ENCODE results near the gene AMOTL2. TPM values are rescaled to one million over a fixed set of nuclear protein-coding genes. Genes with fewer than 3 reads are reported as not detected.

The AMOTL2 gene
- total and polyA plus RNA-seq, 9 of the 15 experiments (the other 6 are each of a cell fraction or from before 2014, with no cell fraction given), result 0.12 to 0.31 TPM; not detected in 7

DNA sequence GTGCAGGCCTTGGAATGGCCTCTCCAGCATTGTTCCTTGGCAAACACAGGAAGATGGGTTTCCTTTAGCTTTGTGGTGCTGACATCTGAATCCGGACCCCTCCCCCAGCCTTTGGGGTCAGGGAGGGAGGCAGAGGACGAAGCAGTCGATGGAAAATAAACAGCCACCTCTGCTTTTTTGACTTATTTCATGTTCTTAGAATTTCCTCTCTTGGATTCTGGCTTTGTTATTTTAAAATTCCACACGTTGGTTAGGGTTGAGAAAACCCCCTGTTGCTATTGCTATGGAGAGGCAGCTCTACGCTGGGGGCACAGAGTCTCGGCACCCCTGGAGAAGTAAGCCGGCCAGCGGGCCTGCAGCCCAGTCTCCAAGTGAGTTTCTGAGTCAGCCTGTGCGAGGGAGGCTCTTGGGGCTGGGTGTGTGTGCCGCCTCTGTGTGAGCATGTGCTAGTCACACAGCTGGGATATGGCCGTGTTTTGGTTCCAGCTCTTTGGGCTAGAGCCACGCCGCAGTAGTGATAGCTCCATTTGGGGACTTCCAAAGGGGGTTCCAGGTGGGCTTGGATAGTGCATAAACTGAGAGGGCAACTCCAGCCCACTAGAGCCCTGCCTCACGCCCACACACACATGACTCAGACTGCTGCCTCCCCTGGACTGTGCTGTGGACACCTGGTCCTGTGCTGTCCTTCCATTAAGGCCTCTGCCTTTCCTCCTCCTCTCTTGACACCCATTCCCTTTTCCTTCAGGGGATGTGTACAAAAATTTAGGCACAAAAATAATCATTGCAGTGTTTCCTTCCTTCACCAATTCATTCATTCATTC is 58.8 kb downstream of the AMOTL2 start (continued):
- TF ChIP-seq, protein P1, sequence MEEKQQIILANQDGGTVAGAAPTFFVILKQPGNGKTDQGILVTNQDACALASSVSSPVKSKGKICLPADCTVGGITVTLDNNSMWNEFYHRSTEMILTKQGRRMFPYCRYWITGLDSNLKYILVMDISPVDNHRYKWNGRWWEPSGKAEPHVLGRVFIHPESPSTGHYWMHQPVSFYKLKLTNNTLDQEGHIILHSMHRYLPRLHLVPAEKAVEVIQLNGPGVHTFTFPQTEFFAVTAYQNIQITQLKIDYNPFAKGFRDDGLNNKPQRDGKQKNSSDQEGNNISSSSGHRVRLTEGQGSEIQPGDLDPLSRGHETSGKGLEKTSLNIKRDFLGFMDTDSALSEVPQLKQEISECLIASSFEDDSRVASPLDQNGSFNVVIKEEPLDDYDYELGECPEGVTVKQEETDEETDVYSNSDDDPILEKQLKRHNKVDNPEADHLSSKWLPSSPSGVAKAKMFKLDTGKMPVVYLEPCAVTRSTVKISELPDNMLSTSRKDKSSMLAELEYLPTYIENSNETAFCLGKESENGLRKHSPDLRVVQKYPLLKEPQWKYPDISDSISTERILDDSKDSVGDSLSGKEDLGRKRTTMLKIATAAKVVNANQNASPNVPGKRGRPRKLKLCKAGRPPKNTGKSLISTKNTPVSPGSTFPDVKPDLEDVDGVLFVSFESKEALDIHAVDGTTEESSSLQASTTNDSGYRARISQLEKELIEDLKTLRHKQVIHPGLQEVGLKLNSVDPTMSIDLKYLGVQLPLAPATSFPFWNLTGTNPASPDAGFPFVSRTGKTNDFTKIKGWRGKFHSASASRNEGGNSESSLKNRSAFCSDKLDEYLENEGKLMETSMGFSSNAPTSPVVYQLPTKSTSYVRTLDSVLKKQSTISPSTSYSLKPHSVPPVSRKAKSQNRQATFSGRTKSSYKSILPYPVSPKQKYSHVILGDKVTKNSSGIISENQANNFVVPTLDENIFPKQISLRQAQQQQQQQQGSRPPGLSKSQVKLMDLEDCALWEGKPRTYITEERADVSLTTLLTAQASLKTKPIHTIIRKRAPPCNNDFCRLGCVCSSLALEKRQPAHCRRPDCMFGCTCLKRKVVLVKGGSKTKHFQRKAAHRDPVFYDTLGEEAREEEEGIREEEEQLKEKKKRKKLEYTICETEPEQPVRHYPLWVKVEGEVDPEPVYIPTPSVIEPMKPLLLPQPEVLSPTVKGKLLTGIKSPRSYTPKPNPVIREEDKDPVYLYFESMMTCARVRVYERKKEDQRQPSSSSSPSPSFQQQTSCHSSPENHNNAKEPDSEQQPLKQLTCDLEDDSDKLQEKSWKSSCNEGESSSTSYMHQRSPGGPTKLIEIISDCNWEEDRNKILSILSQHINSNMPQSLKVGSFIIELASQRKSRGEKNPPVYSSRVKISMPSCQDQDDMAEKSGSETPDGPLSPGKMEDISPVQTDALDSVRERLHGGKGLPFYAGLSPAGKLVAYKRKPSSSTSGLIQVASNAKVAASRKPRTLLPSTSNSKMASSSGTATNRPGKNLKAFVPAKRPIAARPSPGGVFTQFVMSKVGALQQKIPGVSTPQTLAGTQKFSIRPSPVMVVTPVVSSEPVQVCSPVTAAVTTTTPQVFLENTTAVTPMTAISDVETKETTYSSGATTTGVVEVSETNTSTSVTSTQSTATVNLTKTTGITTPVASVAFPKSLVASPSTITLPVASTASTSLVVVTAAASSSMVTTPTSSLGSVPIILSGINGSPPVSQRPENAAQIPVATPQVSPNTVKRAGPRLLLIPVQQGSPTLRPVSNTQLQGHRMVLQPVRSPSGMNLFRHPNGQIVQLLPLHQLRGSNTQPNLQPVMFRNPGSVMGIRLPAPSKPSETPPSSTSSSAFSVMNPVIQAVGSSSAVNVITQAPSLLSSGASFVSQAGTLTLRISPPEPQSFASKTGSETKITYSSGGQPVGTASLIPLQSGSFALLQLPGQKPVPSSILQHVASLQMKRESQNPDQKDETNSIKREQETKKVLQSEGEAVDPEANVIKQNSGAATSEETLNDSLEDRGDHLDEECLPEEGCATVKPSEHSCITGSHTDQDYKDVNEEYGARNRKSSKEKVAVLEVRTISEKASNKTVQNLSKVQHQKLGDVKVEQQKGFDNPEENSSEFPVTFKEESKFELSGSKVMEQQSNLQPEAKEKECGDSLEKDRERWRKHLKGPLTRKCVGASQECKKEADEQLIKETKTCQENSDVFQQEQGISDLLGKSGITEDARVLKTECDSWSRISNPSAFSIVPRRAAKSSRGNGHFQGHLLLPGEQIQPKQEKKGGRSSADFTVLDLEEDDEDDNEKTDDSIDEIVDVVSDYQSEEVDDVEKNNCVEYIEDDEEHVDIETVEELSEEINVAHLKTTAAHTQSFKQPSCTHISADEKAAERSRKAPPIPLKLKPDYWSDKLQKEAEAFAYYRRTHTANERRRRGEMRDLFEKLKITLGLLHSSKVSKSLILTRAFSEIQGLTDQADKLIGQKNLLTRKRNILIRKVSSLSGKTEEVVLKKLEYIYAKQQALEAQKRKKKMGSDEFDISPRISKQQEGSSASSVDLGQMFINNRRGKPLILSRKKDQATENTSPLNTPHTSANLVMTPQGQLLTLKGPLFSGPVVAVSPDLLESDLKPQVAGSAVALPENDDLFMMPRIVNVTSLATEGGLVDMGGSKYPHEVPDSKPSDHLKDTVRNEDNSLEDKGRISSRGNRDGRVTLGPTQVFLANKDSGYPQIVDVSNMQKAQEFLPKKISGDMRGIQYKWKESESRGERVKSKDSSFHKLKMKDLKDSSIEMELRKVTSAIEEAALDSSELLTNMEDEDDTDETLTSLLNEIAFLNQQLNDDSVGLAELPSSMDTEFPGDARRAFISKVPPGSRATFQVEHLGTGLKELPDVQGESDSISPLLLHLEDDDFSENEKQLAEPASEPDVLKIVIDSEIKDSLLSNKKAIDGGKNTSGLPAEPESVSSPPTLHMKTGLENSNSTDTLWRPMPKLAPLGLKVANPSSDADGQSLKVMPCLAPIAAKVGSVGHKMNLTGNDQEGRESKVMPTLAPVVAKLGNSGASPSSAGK (IDR thresholded peaks at IDR 0.05), result 0 out of 2 replicates have a peak, but pooled peaks have one; percentile 12
- TF ChIP-seq, protein P2, sequence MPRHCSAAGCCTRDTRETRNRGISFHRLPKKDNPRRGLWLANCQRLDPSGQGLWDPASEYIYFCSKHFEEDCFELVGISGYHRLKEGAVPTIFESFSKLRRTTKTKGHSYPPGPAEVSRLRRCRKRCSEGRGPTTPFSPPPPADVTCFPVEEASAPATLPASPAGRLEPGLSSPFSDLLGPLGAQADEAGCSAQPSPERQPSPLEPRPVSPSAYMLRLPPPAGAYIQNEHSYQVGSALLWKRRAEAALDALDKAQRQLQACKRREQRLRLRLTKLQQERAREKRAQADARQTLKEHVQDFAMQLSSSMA (CRISPR knock-in tag; IDR thresholded peaks at IDR 0.05), result no peak
- TF ChIP-seq JUND (IDR thresholded peaks at IDR 0.05; ENCODE audit: borderline replicate concordance, low read depth, low read length), result 0 out of 2 replicates have a peak, but pooled peaks have one; percentile 9
- TF ChIP-seq JUND (tag; IDR thresholded peaks at IDR 0.05; ENCODE audit: borderline replicate concordance, low read depth, low read length), result no peak
- TF ChIP-seq, protein P3, sequence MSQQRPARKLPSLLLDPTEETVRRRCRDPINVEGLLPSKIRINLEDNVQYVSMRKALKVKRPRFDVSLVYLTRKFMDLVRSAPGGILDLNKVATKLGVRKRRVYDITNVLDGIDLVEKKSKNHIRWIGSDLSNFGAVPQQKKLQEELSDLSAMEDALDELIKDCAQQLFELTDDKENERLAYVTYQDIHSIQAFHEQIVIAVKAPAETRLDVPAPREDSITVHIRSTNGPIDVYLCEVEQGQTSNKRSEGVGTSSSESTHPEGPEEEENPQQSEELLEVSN (IDR thresholded peaks at IDR 0.05; ENCODE audit: borderline replicate concordance in 1 of 2, extremely low read depth in 1 of 2, insufficient read depth in 1 of 2, insufficient read length in 1 of 2, low read depth in 1 of 2, low read length in 1 of 2, poor library complexity in 1 of 2, severe bottlenecking in 1 of 2), result peak in 1 of 2 experiments; percentile 54

Measured in K562 (cell line).